Suppressor macrophage treated with lipopolysaccharide for 1 hour (primary cell): ENCODE data around the gene CD19.
"Not testable (repeated sequence)": the region's sequence is repeated elsewhere in the genome, so short reads cannot be mapped to it uniquely, and the experiment has no call there.

Experiments
- DNase-seq, 3 donors: peaks; one replicate each; pipeline ENCODE4 v3.0.0-alpha.2; 2020 to 2022

Gene CD19

GRCh38 chr16:28910086-28911031, 21.4 kb upstream of the CD19 start:
- no peak for DNase-seq

- no peak for DNase-seq
These were observed 19.2 kb upstream of the CD19 start for GRCh38 chr16:28912558-28912957.

DNA sequence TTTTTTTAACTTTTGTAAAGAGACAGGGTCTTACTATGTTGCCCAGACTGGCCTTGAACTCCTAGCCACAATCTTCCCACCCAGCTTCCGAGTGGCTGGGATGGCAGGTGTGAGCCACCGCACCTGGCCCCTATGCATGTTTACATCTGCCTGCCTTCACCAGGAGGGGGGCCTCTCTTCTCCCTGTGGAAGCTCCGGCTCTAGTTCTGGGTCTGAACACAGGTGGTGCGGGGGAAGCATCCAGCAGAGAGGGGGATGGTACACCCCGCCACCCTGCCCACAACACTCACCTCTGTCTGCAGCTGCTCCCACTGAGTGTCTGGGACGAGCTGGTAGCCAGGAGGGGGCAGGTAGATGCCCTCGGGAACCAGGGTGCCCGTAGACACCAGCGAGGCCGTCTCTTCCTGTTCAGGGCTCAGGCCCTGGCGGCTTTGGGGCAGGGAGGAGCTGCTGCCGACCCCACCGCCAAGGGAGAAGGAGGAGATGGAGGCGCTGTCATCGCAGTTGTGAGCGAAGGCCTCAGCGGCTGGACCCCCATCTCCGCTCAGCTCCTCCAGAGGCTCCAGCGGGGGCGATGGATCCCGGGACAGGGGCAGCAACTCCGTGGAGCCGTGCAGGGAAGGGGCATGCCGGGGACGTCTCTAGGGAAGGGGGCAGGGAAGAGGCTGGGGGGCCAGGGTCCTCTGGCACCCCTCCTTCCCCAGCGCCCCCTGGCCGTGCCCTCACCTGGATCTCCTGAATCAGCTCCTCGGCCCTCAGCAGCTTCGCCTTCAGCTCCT, 17.6 kb upstream of the CD19 start:
- no peak for DNase-seq

DNA sequence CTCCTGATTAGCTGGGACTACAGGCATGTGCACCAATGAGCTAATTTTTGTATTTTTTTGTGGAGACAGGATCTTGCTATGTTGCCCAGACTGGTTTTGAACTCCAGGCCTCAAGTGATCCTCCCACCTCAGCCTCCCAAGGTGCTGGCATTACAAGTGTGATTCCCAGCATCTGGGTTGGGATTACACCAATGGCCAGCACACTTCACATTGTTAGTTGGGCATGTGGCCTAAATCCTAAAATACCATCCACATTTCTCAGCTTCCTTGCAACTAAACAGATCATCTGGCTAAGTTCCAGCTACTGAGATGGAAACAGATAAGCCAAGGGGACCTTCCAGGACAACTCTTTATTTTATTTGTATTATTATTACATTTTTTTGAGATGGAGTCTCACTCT, 16.6 kb upstream of the CD19 start:
- no peak for DNase-seq

DNA sequence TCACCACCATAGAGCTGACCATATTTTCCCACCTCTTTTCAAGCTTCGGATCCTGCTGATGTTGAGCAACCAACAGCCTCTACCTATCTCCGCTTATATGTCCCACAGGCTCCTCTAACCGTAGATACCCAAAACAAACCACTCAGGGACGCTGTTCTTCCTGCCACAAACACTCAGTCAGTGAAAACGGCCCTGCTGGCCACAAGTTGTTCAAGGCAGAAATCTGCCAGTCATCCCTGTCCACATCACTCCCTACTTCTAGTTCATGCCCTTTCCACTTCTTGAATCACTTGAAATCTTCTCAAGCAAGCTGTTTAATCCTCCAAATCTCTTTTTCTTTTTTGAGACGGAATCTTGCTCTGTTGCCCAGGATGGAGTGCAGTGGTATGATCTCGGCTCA, 14.7 kb upstream of the CD19 start:
- DNase-seq, result no peak

- no peak for DNase-seq
These were observed 13.1 kb upstream of the CD19 start for GRCh38 chr16:28918698-28919097.

- DNase-seq, result no peak
These were observed 8.6 kb upstream of the CD19 start for GRCh38 chr16:28923231-28923587.

DNA sequence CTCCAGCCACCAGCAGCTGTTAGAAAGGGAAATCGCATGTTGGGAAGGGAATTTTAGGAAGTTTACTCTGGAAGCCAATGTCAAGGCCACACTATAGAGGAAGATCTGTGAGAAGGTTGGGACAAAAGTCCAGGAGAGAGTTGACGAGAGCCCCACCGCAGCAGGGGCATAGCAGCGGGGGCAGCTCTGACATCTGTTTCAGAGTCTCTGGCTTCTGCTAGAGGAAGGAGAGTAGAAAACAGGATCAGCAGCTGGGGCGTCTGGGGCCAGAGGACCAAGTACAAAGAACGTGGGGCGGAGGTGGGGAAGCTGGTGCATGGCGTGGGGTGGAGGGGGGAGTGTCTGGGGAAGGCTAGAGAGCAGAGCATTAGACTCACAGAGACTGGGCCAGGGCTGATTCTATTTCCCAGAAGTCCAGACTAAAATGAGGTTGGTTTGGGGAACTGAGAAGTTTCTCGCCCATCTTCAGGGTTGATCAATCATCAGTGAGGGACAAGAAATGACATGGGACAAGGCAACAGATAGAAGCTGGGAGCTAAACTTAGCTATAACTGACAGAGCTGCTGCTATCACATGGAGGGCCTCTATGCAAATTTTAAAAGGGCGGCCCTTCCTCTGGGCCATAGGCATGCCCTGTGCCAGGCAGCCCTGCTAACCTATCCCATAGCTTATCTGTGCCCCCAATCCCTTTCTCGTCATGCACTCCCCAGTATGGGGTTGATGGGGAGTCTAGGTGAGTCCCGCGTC, 7.9 kb upstream of the CD19 start:
- peak; percentile 32 to 48 (median 33) for DNase-seq

DNA sequence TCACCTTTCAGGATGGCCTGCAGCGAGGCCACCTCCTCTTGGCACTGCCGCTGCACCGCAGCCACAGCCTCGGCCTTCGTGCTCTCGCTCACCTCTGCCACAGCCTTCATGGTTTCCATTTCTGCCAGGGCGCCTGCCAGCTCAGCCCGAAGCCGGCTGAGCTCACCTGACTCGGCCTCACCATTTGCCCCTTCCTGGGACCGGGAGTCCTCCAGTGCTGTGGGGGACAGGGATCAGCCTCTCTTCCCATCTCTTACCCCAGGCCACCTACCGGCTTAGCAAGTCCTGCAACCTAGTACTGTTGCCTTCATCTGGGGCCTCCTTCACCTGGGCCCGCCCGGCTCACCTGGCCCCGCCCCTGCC, 7.4 kb upstream of the CD19 start:
- no peak for DNase-seq

DNA sequence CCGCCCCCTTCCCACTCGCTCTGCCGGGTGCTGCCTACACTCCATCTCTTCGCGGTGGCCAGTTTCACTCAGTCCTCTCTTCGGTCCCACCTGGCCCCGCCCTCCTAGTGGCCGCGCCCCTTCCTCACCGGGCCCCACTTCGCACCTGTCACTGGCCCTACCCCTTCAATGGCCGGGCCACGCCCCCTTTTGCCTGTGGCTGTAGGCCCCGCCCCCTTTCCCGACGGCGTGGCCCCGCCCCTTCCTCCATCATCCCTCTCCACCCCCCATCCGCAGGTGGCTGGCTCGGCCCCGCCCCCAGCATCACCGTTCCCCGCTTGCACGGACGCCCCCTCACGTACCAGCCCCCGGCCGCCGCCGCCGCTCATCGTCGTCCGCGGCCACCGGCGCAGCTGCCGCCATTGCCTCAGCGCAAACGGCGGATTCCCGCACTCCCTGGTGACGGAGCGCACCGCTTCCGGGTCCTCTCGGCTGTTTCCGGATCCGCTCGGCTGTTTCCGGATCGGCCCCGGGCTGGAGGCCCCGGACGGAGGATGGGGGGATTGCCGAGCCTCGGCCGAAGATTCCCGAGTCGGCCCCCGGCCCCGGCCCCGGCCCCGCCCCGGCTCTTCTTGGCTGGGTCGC, 6.9 kb upstream of the CD19 start, which contains the start of gene RABEP2:
RABEP2 (minus strand) TSS at position 477 of the 624 bp plus-strand sequence; CDS start at position 402, 75 bp downstream.
- DNase-seq, result peak; percentile 94 to 97 (median 96)

- DNase-seq, result peak; percentile 80 to 84 (median 81)
These were observed 6.2 kb upstream of the CD19 start for GRCh38 chr16:28925386-28926228.

DNA sequence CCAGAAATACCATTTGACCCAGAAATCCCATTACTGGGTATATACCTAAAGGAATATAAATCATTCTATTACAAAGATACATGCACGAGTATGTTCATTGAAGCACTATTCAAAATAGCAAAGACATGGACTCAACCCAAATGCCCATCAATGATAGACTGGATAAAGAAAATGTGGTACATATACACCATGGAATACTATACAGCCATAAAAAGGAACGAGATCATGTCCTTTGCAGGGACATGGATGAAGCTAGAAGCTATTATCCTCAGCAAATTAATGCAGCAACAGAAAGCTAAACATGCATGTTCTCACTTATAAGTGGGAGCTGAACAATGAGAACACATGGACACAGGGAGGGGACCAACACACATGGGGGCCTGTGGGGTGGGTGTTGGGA, 5.5 kb upstream of the CD19 start:
- not testable (repeated sequence) for DNase-seq

GRCh38 chr16:28927815-28928214, 4.0 kb upstream of the CD19 start:
- no peak for DNase-seq

GRCh38 chr16:28930203-28930602, 1.6 kb upstream of the CD19 start:
- DNase-seq, result no peak

- peak in 2 of 3 donors; percentile 26 to 27 for DNase-seq
These were observed 1.1 kb upstream of the CD19 start for GRCh38 chr16:28930652-28931051.

DNA sequence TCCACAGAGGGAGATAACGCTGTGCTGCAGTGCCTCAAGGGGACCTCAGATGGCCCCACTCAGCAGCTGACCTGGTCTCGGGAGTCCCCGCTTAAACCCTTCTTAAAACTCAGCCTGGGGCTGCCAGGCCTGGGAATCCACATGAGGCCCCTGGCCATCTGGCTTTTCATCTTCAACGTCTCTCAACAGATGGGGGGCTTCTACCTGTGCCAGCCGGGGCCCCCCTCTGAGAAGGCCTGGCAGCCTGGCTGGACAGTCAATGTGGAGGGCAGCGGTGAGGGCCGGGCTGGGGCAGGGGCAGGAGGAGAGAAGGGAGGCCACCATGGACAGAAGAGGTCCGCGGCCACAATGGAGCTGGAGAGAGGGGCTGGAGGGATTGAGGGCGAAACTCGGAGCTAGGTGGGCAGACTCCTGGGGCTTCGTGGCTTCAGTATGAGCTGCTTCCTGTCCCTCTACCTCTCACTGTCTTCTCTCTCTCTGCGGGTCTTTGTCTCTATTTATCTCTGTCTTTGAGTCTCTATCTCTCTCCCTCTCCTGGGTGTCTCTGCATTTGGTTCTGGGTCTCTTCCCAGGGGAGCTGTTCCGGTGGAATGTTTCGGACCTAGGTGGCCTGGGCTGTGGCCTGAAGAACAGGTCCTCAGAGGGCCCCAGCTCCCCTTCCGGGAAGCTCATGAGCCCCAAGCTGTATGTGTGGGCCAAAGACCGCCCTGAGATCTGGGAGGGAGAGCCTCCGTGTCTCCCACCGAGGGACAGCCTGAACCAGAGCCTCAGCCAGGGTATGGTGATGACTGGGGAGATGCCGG, 769 bp downstream of the CD19 start:
- no peak for DNase-seq

DNA sequence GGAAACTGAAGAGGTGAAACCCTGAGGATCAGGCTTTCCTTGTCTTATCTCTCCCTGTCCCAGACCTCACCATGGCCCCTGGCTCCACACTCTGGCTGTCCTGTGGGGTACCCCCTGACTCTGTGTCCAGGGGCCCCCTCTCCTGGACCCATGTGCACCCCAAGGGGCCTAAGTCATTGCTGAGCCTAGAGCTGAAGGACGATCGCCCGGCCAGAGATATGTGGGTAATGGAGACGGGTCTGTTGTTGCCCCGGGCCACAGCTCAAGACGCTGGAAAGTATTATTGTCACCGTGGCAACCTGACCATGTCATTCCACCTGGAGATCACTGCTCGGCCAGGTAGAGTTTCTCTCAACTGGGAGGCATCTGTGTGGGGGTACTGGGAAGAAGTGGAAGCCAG, 1.4 kb downstream of the CD19 start:
- no peak for DNase-seq

DNA sequence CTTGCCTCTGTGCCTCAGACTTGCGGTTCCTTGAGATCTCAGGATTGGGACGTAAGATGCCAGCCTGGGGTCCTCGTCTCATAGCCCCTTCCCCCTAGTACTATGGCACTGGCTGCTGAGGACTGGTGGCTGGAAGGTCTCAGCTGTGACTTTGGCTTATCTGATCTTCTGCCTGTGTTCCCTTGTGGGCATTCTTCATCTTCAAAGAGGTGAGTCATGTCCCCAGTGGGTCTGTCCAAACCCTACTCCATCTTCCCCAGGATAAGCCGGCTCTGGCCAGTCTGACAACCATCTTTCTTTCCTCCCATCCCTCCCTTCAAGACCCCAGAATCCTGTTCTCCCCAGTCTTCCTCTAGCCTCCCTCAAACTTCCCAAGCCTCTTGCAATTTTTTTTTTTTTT, 3.6 kb downstream of the CD19 start:
- DNase-seq, result no peak

DNA sequence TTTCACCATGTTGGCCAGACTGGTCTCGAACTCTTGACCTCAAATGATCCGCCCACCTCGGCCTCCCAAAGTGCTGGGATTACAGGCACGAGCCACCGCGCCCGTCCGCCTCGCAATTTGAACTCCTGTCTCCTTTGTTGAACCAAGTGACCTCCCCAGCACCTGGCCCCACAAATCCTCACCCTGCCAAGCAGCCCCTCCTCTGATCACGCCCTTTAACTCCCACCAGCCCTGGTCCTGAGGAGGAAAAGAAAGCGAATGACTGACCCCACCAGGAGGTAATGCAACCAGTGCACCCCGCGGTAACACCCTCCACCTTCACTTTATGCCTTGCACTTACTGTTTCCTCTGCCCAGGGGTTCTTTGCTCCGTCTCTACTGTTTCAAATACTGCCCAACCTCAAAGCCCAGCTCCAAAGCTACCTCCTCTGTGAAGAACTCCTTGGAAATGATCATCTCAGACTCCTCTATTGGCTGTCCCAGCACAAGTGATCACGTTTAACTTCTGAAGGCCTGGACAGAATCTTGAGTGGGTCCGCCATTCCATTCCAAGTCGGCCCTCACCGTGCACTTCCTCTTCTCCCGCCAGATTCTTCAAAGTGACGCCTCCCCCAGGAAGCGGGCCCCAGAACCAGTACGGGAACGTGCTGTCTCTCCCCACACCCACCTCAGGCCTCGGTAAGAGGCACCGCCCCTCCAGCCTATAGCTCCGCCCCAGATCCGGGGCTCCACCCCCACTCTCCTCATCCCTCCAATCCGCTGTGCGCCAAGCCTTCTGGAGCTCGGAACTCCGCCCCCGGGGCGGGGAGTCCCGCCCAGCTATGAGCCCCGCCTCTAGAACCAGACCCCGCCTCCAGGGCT, 4.4 kb downstream of the CD19 start:
- peak; percentile 97 to 99 (median 98) for DNase-seq

- DNase-seq, result no peak
These were observed 5.0 kb downstream of the CD19 start for GRCh38 chr16:28936784-28937155.
